ENCODE data around the gene ADGRL2.

Gene ADGRL2

GRCh38 chr1:82034812-82035211 lies 234.1 kb downstream of the ADGRL2 start:
- Histone ChIP-seq H4K91ac (ENCODE audit: low read length) (no peak overlapping the region), H2BK120ac (ENCODE audit: low read depth, low read length) (no peak overlapping the region), H3K4me1 (ENCODE audit: control insufficient read depth, insufficient read depth, low read depth, low read length) (no peaks in the 10 kb centered on the region), H3K36me3 (ENCODE audit: control insufficient read depth in 1 of 2, insufficient read depth in 2 of 2, low read depth in 1 of 2, low read length in 2 of 2) (no peaks in the 10 kb centered on the region), H3K4me3 (ENCODE audit: insufficient read depth in 1 of 2, low read depth in 1 of 2, low read length in 2 of 2) (no peak overlapping the region), H2AK5ac (ENCODE audit: low read length, severe bottlenecking) (no peak overlapping the region), H3K4me2 (ENCODE audit: low read length, poor library complexity, severe bottlenecking) (no peak overlapping the region), H3K4ac (ENCODE audit: low read depth in 1 of 2, low read length in 2 of 2) (no peak overlapping the region), H2BK5ac (ENCODE audit: low read depth, low read length, poor library complexity, severe bottlenecking) (no peak overlapping the region), H3K23ac (ENCODE audit: low read length in 2 of 2) (no peak overlapping the region), H4K8ac (ENCODE audit: low read length) (no peak overlapping the region), H2BK15ac (ENCODE audit: low read depth, poor library complexity, severe bottlenecking) (no peak overlapping the region), H3K9me3 (ENCODE audit: control insufficient read depth, low read length) (no peaks in the 10 kb centered on the region), H3K79me1 (replicated peaks; ENCODE audit: low read length, poor library complexity, severe bottlenecking) (no peaks in the 10 kb centered on the region), H3K27ac (ENCODE audit: low read length, poor library complexity, severe bottlenecking) (no peak overlapping the region), H2AFZ (ENCODE audit: low read depth, low read length) (no peak overlapping the region), H3K27me3 (ENCODE audit: control insufficient read depth in 1 of 2, insufficient read depth in 1 of 2, low read length in 2 of 2) (no peaks in the 10 kb centered on the region), H2BK12ac (ENCODE audit: low read length in 2 of 2) (no peak overlapping the region), H3K14ac (ENCODE audit: low read length in 2 of 2) (no peak overlapping the region), H3K18ac (ENCODE audit: low read depth in 1 of 2, low read length in 2 of 2) (no peak overlapping the region), H3K9ac (ENCODE audit: low read length) (no peak overlapping the region)
- 100% methylated on average over 3 of the region's 3 CpGs for WGBS
- DNase-seq, result no peak
